ENCODE data around the gene TRAF3IP3. TPM values are rescaled to one million over a fixed set of nuclear protein-coding genes. Genes with fewer than 3 reads are reported as not detected.

The TRAF3IP3 gene
- total RNA-seq, 1 experiment from 2014 or later = not detected

DNA sequence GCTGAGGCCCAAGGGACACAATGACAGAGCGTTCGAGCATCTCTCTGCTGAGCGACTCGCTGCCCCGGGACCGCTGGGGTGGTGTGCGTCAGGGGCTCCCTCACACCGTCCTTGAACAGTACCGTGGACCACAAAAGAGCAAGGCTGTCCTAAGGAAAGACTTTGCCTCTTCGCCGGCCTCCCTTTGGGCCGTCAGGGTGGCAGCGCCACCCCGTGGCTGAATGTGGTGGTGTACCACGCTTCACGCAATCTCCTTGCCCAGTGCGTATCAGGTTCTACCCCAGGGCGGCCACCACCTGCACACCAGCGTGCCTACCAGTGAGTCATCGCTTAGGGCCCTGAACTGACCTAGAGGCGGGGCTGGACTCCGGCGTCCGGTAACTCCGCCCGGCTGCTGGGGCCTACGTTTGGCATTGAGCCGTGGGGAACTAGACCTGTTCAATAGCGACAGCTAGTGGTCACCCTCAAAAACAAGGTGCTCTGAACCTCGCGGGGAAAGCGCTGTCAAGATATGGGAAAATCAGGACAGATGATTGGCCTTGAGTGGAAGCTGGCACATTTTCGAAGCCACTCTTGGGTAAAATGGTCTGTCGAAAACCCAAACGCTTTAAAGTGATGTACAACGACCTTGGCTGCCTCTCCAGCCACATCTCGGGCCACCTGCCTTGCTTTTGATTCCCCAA is 8.1 kb upstream of the TRAF3IP3 start:
- Mint-ChIP-seq H3K9me3 (no peaks in the 10 kb centered on the region), H3K4me1 (peaks cover 14% of the 10 kb centered on the region in 2 experiments), H3K27me3 (ENCODE audit: low read depth) (peaks cover 59% of the 10 kb centered on the region), H3K4me3 (peak overlapping the region; percentile 48 to 62; a peak in 3 of 5 replicates), H3K27ac (no peak overlapping the region), H3K36me3 (ENCODE audit: insufficient read depth in 1 of 3, low read depth in 3 of 3) (no peaks in the 10 kb centered on the region)
- Histone ChIP-seq H3K27me3 (ENCODE audit: insufficient read depth, low read length) (peaks cover 2% of the 10 kb centered on the region; the same call in 1 of the 2 replicates), H3K79me2 (ENCODE audit: insufficient read depth, low read length) (no peaks in the 10 kb centered on the region), H2AK5ac (ENCODE audit: insufficient read length, low read length) (no peak overlapping the region), H3K23me2 (ENCODE audit: insufficient read length, low read depth, low read length, poor library complexity, severe bottlenecking) (no peaks in the 10 kb centered on the region), H3K4ac (ENCODE audit: low read depth, low read length) (no peak overlapping the region), H3K4me1 (ENCODE audit: insufficient read depth, low read length) (no peaks in the 10 kb centered on the region), H3K23ac (ENCODE audit: insufficient read length, low read depth, low read length) (no peak overlapping the region), H4K8ac (replicated peaks; ENCODE audit: insufficient read length, low read depth, low read length) (no peak overlapping the region), H2BK120ac (ENCODE audit: low read depth, low read length, poor library complexity, severe bottlenecking) (no peak overlapping the region), H2BK12ac (ENCODE audit: insufficient read length, low read depth, low read length) (no peak overlapping the region), H3K56ac (ENCODE audit: insufficient read length, low read depth, low read length) (no peak overlapping the region), H2BK15ac (ENCODE audit: low read depth, low read length) (no peak overlapping the region), H3T11ph (ENCODE audit: low read length) (no peak overlapping the region), H2BK5ac (ENCODE audit: insufficient read length, low read length) (no peak overlapping the region), H3K9me3 (ENCODE audit: control insufficient read depth, low read depth, low read length) (no peaks in the 10 kb centered on the region), H3K18ac (ENCODE audit: insufficient read length, low read depth, low read length) (no peak overlapping the region), H4K20me1 (ENCODE audit: control insufficient read depth, insufficient read depth, insufficient read length) (no peaks in the 10 kb centered on the region), H4K5ac (ENCODE audit: insufficient read length, low read depth, low read length) (no peak overlapping the region), H3K9ac (ENCODE audit: extremely low read depth, insufficient read length, low read length) (no peak overlapping the region), H2BK20ac (ENCODE audit: low read depth, low read length, poor library complexity, severe bottlenecking) (no peak overlapping the region), H3K79me1 (ENCODE audit: insufficient read depth, low read depth, low read length, poor library complexity, severe bottlenecking) (no peaks in the 10 kb centered on the region), H3K14ac (ENCODE audit: insufficient read depth, low read length) (no peak overlapping the region), H2AFZ (ENCODE audit: low read length) (no peak overlapping the region), H3K4me2 (ENCODE audit: insufficient read depth, insufficient read length, low read length) (peak overlapping the region; percentile 35), H4K91ac (ENCODE audit: insufficient read length, low read depth, low read length) (no peak overlapping the region), H3K27ac (ENCODE audit: insufficient read length, low read depth, low read length) (no peak overlapping the region)
- TF ChIP-seq, protein P1, sequence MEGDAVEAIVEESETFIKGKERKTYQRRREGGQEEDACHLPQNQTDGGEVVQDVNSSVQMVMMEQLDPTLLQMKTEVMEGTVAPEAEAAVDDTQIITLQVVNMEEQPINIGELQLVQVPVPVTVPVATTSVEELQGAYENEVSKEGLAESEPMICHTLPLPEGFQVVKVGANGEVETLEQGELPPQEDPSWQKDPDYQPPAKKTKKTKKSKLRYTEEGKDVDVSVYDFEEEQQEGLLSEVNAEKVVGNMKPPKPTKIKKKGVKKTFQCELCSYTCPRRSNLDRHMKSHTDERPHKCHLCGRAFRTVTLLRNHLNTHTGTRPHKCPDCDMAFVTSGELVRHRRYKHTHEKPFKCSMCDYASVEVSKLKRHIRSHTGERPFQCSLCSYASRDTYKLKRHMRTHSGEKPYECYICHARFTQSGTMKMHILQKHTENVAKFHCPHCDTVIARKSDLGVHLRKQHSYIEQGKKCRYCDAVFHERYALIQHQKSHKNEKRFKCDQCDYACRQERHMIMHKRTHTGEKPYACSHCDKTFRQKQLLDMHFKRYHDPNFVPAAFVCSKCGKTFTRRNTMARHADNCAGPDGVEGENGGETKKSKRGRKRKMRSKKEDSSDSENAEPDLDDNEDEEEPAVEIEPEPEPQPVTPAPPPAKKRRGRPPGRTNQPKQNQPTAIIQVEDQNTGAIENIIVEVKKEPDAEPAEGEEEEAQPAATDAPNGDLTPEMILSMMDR (conservative IDR thresholded peaks at IDR 0.05) = peak; percentile 97
- no CpG with 5 or more reads among the region's 37 CpGs for WGBS (ENCODE audit: extremely low coverage, insufficient read length, low lambda C conversion rate)
- DNase-seq = peak; percentile 100
